M059J (cell line): Measurements from ENCODE around the gene CEP290. TPM values are rescaled to one million over a fixed set of nuclear protein-coding genes. Genes with fewer than 3 reads are reported as not detected.

ENCODE experiments used
- DNase-seq: peaks from one replicate; pipeline ENCODE4 v3.0.0-alpha.2; 2012; ENCODE audit warnings: low read depth
- total RNA-seq: library from RNA; depleted of rRNA; stranded (reverse); fragments of >200 nt; shearing (Covaris generic); gene quantifications from 2 replicates; pipeline ENCODE4 v1.2.3, GENCODE V29; 2014; rRNA removed

CEP290 gene, protein sequence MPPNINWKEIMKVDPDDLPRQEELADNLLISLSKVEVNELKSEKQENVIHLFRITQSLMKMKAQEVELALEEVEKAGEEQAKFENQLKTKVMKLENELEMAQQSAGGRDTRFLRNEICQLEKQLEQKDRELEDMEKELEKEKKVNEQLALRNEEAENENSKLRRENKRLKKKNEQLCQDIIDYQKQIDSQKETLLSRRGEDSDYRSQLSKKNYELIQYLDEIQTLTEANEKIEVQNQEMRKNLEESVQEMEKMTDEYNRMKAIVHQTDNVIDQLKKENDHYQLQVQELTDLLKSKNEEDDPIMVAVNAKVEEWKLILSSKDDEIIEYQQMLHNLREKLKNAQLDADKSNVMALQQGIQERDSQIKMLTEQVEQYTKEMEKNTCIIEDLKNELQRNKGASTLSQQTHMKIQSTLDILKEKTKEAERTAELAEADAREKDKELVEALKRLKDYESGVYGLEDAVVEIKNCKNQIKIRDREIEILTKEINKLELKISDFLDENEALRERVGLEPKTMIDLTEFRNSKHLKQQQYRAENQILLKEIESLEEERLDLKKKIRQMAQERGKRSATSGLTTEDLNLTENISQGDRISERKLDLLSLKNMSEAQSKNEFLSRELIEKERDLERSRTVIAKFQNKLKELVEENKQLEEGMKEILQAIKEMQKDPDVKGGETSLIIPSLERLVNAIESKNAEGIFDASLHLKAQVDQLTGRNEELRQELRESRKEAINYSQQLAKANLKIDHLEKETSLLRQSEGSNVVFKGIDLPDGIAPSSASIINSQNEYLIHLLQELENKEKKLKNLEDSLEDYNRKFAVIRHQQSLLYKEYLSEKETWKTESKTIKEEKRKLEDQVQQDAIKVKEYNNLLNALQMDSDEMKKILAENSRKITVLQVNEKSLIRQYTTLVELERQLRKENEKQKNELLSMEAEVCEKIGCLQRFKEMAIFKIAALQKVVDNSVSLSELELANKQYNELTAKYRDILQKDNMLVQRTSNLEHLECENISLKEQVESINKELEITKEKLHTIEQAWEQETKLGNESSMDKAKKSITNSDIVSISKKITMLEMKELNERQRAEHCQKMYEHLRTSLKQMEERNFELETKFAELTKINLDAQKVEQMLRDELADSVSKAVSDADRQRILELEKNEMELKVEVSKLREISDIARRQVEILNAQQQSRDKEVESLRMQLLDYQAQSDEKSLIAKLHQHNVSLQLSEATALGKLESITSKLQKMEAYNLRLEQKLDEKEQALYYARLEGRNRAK (N-terminal part only)
- 8.8 and 26.8 TPM in 2 replicates for total RNA-seq

DNA sequence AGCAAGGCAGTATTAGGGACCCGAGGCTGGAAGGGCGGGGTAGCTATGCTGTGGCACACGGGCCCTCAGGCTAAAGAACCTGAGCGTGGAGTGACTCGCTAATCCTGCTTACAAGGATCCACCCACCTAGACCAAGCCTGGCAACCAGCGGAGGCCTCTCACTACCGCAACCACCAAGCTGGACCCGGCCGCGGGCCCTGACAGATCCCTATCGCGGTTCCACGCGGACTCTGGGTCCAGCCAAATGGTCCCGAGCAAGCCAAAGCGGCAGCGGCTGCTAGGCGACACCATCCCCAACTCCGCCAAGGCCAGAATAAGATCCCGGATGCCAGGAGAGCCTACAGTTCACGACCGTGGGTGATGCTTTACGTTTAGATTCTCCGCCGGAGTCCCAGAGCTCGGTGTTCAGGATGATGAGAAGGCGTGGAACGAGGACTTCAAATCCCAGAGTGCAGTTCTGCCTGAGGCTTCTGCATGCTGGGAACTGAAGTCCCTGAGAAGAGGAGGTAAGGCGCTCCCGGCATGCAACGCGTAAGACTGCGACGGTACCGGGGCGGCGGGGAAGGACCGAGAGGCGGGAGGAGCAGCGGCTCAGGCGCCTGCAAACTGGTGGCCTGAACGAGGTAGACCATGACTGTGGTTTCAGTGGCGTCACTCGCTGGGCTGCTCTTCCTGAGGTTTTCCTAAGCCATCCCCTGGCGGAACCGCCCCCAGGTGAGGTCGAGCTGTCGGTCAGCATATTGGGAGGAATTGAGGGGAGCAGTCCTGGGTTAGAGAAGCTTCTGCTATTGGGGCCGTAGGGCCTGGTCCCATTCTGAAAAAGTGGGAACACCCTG, at the start of gene CEP290, which contains the start of gene TMTC3:
CEP290 (minus strand) TSS at position 315 of the 836 bp plus-strand sequence. CDS start 781 bp downstream, outside the sequence.
TMTC3 (plus strand) TSS at position 534 of the 836 bp plus-strand sequence. CDS start 6,009 bp downstream, outside the sequence.
- DNase-seq: peak; percentile 100

DNA sequence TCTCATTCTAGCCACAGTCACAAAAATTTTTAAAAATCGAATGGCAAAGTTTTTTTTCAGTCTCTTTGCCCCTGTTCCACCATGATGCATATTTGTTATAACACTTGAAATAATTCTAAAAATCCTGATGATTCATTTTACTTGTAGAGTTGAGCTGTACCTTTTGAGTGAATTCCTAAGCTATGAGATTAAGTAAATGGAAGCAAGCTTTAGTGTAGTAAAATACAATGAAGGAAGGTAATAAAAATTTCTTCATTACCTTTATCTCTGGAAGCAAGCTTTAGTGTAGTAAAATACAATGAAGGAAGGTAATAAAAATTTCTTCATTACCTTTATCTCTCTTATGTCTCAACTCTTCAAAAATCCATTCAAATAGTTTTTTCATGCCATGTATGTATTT, 46.3 kb upstream of the CEP290 start:
- DNase-seq: peak; percentile 50

DNA sequence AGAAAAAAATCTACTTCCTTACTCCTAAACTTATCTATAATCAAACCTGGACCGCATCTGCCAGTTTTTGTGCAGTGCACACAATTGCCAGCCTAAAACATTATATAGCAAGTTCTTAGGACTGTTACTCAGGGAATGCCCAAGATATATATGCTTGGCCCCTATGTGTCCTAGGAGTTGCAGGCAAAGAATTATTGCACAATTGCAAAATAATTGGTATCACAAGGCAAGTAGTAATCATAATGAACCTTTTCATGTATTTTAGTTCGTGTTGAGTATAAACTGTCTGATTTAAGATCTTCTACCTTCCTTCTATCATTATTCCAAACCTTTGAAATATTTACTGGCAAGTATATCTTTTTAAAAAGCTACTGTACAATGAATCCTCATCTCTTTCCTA, 45.7 kb upstream of the CEP290 start:
- no peak for DNase-seq

DNA sequence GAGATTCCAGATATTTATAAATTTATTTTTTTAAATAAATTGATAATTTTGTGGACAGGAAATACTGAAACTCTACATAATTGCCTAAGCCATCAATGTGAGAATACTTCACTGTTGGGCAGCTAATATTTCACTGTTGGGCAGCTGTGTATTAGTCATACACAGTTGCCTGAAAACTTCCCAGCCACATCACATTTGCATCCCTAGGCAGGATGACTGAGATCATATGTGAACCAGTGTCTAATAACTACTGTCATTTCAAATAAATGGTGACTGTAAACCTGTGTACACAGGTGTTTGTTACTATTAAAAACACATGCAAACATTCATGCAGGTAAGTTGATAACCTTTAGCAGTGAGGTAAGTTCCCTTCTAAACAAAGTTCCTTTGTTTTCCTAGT, 44.1 kb upstream of the CEP290 start:
- DNase-seq: peak; percentile 71

DNA sequence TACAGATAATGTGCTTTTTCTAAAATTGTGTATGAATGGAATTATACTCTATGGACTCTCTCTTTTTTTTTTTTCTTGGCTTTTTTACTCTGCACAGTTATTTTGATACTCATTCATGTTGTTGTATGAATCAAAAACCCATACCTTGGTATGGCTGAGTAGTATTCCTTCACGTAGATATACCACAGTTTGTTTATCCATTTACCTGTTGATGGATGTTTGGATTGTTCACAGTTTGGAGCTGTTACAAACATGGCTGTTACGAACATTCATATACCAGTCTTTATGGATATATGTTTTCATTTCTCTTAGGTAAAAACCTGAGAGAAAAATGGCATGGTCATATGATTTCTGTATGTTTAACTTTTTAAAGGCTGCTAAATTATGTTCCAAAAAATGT, 43.4 kb upstream of the CEP290 start:
- DNase-seq: no peak

DNA sequence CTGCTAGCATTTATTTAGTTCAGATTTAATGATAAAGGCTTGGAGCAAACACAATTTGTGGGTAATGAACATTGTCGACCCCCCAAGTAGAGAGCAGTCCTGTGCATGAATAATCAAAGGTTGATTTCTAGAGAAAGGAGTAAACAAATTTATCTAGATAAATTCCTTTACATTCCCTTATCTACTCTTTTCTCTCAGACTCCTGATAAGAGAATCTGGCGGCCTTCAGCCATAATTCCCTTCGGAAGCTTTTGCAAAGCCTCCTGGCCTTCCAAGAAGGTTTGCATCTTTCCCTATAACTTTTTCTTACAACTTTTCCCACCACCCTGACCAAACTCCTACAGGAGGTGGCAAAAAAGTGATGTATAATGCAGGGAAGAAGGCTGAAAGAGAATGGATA, 42.3 kb upstream of the CEP290 start:
- DNase-seq: no peak

DNA sequence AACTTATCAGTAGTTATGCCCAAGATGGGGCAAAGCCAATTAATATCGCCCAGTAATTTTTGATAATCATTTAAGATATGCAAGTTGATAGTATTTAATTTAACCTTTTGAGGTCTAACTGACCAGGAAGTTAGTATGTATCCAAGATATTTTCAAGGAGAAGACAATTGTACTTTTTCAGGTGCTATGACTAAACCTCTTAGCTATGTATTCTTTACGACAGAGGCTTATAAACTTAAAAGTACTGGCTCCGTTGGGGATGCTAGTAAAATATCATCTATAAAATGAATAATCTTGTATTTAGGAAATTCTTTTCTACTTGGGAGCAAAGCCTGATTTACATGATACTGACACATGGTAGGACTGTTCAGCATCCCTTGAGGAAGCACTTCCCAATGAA, 40.5 kb upstream of the CEP290 start:
- peak; percentile 18 for DNase-seq

DNA sequence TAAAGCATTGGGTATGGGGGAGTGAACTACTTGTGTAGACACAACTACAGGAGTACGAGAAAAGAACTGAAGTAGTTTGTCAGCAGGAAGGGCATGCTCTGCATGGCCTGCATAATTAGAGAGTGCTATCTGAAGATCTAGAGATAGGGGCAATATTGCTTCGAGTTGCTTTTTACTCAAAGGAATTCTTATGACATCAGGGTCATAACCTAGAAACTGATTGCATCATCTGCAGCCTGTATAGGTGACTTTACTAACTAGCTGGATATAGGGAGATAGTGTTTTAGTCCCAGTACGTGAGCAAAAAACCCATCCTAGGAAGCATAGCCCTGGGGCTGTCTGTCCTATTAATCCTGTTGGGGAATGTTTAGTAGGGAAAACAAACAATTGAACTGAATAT, 40.0 kb upstream of the CEP290 start:
- peak; percentile 12 for DNase-seq

DNA sequence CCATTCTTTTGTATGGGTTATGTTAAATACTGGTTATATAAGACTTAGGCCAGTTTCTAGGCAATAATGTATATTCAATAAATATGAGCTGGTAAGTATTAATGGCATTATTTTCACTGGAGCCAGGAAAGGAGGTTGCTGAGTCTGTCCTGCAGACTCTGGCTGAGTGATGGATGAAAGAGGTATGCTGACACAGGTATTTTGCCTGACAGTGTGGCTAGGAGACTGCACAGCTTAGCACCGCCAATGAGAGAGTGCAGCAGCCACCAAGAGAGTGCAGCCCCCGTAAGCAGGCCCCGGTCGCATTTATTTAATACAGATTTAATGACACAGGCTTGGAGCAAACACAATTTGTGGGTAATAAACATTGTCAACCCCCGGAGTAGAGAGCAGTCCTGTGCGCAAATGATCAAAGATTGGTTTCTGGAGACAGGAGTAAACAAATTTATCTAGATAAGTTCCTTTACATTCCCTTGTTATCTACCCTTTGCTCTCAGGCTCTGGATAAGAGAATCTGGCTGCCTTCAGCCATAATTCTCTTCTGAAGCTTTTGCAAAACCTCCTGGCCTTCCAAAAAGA, 37.6 kb upstream of the CEP290 start:
- no peak for DNase-seq

DNA sequence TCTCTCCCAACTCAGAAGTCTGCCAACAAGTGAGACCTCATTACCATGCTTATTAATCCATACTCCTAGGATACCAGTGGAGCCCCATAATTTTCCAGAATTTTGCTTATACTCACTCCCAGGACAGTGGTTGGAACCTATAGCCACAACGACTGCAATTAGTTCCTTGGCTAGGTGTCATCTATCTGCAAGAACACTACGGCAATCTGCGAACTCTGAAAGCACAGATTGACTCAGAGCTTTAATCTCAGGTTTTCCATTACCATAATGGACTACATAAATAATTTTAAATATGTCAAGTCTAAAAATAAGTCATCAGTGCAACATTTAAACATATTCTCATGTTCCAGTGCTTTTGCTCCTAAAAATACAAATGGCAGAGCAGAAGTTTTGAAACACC, 33.7 kb upstream of the CEP290 start:
- no peak for DNase-seq

DNA sequence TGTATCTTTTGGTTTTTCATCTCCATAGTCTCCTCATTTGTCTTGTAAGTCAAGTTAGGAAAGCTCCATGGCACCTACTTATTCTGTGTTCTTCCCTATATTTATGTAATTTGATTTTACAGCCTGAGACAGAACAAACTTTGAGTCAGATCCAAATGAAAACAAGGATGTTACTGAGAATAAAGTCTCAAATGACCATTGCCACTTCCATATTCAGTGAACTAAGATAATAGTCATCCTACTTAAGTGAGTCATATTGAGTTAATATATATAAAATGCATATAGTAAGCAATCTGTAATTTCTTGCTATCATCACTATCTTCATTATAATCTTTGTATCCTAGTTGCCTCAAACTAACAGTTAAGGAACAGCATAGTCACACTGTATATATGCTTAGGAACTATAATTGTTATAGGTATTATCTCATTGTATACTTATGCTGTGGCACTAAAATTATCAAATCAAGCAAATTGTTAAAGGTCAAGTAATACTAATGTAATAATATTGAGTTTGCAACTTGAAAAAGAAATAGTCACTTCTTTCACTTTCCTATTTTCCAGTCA, 31.0 kb upstream of the CEP290 start:
- DNase-seq: no peak

DNA sequence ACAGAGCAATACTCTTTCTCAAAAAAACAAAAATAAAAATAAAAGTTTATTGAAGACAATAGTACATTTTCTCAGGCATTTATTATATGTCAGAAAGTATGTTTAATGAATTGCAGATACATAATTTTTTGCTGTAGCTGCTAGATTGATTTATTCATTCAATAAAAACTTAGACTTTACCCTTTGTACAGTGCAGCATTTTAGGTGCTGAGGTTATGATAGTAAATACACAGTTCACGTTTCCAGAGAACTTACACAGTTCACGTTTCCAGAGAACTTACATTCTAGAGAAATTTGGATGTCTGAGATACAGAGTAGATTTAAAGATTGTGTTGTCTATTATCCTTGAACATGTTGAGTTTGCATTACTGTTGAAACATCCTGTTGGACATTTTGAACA, 25.5 kb upstream of the CEP290 start:
- DNase-seq: no peak

DNA sequence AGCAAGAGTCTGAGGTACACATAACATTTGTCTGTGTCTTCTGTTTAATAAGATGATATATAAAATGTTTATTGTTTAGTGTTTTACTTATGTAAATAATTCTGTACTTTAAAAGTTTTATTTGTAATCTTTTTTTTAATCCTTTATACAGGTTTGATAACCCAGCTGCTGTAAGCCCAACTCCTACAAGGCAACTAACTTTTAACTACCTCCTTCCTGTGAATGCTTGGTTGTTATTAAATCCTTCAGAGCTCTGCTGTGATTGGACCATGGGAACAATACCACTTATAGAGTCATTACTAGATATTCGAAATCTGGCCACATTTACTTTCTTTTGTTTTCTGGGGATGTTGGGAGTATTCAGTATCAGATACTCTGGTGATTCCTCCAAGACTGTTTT, 24.3 kb upstream of the CEP290 start:
- DNase-seq: no peak

DNA sequence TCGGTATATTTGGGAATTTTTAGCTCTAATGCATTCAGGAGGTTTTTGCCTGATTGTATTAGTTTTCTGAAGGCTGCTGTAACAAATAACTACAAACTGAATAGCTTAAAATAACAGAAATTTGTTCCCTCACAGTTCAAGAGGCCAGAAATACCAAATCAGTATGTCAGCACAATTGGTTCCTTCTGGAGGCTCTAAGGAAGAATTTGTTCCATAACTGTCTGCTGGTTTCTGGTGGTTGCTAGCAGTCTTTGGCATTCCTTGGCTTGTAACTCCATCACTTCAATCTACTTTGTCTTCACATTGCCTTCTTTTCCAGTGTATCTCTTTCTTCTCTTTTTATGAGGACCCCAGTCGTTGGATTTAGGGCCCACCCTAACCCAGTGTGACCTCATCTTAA, 21.5 kb upstream of the CEP290 start:
- DNase-seq: no peak

DNA sequence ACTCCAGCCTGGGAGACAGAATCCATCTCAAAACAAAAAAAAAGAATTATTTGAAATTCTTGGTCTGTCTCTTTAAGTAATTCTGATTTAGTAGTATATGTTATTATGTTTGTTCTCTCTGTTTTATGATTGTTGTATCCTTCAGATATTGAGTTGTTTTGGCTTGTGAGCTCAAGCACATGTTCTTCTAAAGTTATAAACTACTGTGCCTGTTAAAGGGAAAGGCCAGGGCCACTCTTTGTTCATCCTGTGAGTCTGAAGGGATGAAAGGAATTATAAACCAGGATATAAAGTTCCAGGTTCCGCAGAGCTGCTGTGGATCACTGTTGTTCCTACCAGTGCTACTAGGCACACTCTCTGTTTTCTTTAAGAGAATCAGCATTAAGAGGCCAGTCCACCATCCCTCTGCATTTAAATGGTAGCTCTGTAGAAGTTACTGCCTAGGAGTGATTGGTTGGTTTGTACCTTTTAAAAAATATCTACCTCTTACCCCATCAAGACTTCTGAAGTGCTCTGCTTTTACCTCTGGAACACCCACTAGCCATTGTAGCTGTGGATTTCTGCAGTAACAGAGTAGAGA, 14.3 kb upstream of the CEP290 start:
- no peak for DNase-seq

DNA sequence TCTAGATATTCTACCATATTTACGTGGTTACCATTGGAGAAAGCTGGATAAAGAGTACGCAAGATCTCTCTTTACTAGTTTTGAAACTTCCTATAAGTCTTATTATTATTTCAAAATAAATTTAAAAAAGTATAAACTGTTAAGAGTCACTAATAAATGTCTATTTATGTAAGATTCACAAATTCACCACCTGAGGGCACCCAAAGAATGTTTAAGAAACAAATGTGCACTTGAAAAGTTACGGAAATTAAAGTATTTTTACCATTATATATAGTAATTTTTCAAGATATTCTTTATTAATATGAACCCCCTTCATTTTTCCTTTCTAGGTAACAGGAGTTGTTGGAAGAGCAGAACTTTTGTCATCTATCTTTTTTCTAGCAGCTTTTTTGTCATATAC, 12.1 kb upstream of the CEP290 start:
- peak; percentile 48 for DNase-seq

DNA sequence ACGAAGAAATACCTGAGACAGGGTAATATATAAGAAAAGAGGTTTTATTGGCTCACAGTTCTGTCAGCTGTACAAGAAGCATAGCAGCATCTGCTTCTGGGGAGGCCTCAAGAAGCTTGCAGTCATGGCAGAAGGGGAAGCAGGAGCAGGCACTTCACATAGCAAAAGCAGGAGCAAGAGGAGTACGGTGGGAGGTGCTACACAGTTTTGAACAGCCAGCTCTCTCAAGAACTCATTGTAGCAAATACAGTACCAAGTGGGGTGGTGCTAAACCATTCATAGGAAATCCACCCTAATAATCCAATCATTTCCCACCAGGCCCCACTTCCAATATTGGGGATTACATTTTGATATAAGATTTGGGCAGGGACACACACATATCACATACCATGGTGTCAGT, 8.2 kb upstream of the CEP290 start:
- no peak for DNase-seq

DNA sequence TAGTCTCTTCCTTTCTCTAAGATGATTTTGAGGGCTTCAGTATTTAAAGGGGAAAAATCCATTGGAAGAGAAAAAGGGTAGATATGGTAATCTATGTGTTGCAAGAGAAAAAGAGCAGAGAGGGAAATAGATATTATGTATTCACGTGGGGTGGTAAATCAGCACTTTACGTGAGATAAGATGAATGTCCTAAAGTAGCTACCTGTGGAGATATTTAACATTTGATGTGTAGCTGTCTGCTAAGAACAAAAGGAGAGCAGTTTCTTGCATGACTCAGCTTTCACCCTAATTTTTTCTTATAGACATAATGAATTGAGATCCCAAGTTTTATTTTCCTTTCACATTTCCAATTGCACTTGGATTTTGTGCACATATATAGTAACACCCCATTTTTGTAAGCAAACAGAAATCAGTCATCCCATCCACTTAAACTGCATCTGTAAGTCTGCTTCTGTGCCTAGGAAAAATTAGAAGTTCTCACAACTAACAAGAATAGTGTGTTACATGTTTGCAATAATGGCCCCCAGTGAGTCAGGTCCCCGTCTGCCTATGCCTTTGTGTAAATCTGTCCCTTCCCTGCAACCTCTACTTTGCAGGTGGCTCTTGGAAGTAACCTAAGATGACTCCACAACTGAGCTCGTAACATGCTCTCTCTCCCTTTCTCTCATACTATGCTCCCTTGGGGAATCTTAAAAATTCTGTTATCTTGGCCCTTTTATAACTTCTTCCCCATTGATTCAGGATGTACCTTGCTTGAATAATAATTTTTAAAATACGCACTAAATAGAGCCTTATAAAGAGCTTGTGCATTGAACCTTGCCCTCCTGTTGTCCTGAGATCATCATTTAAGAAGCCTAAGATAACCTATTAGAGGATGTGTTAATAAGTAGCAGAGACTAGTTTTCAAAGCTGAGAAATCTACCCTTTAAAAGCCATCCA, 3.9 kb upstream of the CEP290 start:
- no peak for DNase-seq
